ENCODE measurements around the gene CDH12. TPM values are rescaled to one million over a fixed set of nuclear protein-coding genes. Genes with fewer than 3 reads are reported as not detected.
"Not testable (repeated sequence)": the region's sequence is repeated elsewhere in the genome, so short reads cannot be mapped to it uniquely, and the experiment has no call there.

CDH12 gene
- total RNA-seq, 1 donor from 2014 or later = not detected

GRCh38 chr5:22470408-22470807 lies 382.7 kb downstream of the CDH12 start:
- DNase-seq (ENCODE audit: low spot score) = no peak

GRCh38 chr5:22465616-22466015 lies 387.5 kb downstream of the CDH12 start:
- DNase-seq (ENCODE audit: low spot score) = no peak

GRCh38 chr5:22465177-22465576 lies 388.0 kb downstream of the CDH12 start:
- no peak for DNase-seq (ENCODE audit: low spot score)

- no peak for DNase-seq (ENCODE audit: low spot score)
These were observed 393.0 kb downstream of the CDH12 start for GRCh38 chr5:22460189-22460588.

- DNase-seq (ENCODE audit: low spot score) = no peak
These were observed 420.2 kb downstream of the CDH12 start for GRCh38 chr5:22432905-22433304.

GRCh38 chr5:22431840-22432239 lies 421.3 kb downstream of the CDH12 start:
- no peak for DNase-seq (ENCODE audit: low spot score)

GRCh38 chr5:22431406-22431805 lies 421.7 kb downstream of the CDH12 start:
- no peak for DNase-seq (ENCODE audit: low spot score)

- no peak for DNase-seq (ENCODE audit: low spot score)
These were observed 441.4 kb downstream of the CDH12 start for GRCh38 chr5:22411554-22412349.

GRCh38 chr5:22391956-22392355 lies 461.2 kb downstream of the CDH12 start:
- DNase-seq (ENCODE audit: low spot score) = no peak

- no peak for DNase-seq (ENCODE audit: low spot score)
These were observed 462.3 kb downstream of the CDH12 start for GRCh38 chr5:22390888-22391287.

- no peak for DNase-seq (ENCODE audit: low spot score)
These were observed 480.1 kb downstream of the CDH12 start for GRCh38 chr5:22372826-22373660.

GRCh38 chr5:22372376-22372775 lies 480.8 kb downstream of the CDH12 start:
- DNase-seq (ENCODE audit: low spot score) = no peak

- DNase-seq (ENCODE audit: low spot score) = no peak
These were observed 498.2 kb downstream of the CDH12 start for GRCh38 chr5:22354956-22355355.

- no peak for DNase-seq (ENCODE audit: low spot score)
These were observed 500.7 kb downstream of the CDH12 start for GRCh38 chr5:22352493-22352892.

GRCh38 chr5:22351178-22351577 lies 502.0 kb downstream of the CDH12 start:
- no peak for DNase-seq (ENCODE audit: low spot score)

- DNase-seq (ENCODE audit: low spot score) = no peak
These were observed 505.1 kb downstream of the CDH12 start for GRCh38 chr5:22348027-22348426.

GRCh38 chr5:22344000-22344399 lies 509.1 kb downstream of the CDH12 start:
- DNase-seq (ENCODE audit: low spot score) = no peak

GRCh38 chr5:22341406-22341805 lies 511.7 kb downstream of the CDH12 start:
- no peak for DNase-seq (ENCODE audit: low spot score)

- DNase-seq (ENCODE audit: low spot score) = not testable (repeated sequence)
These were observed 520.2 kb downstream of the CDH12 start for GRCh38 chr5:22332949-22333348.

- no peak for DNase-seq (ENCODE audit: low spot score)
These were observed 523.5 kb downstream of the CDH12 start for GRCh38 chr5:22329683-22330082.

- DNase-seq (ENCODE audit: low spot score) = no peak
These were observed 533.3 kb downstream of the CDH12 start for GRCh38 chr5:22319798-22320197.

- no peak for DNase-seq (ENCODE audit: low spot score)
These were observed 536.9 kb downstream of the CDH12 start for GRCh38 chr5:22316294-22316693.
